ENCODE measurements around the gene SMIM7.

DNA sequence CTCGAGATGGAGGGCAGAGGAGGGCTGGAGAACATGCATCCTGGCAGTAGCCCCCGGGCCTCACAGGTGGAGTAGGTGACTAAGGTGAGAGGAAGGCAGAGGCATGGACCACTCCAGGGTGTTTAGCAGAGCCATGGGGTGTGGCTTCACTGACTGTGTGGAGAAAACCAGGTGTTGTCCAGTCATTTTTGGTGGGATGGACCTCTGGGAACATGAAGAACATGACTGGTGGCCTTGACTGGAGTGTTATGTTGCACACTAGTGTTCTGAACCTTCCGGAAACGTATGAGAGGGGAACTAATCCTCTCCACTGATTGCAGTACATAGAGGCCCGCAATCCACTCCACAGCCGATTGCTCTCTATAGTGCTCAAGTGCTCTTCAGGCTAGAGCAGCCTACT is 48.8 kb downstream of the SMIM7 start:
- TF ChIP-seq, protein P1, sequence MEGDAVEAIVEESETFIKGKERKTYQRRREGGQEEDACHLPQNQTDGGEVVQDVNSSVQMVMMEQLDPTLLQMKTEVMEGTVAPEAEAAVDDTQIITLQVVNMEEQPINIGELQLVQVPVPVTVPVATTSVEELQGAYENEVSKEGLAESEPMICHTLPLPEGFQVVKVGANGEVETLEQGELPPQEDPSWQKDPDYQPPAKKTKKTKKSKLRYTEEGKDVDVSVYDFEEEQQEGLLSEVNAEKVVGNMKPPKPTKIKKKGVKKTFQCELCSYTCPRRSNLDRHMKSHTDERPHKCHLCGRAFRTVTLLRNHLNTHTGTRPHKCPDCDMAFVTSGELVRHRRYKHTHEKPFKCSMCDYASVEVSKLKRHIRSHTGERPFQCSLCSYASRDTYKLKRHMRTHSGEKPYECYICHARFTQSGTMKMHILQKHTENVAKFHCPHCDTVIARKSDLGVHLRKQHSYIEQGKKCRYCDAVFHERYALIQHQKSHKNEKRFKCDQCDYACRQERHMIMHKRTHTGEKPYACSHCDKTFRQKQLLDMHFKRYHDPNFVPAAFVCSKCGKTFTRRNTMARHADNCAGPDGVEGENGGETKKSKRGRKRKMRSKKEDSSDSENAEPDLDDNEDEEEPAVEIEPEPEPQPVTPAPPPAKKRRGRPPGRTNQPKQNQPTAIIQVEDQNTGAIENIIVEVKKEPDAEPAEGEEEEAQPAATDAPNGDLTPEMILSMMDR (IDR thresholded peaks at IDR 0.05; ENCODE audit: low read length), result no peak
- no peak for TF ChIP-seq EZH2 (optimal IDR thresholded peaks at IDR 0.05; ENCODE audit: low read depth, low read length)
